GM21619 (cell line): ENCODE data around the gene ICE2.

Experiments used
- ATAC-seq: cut with Tn5 transposase; IDR thresholded peaks from one replicate; pipeline ENCODE4 v1.9.1; 2021; ENCODE audit not compliant: unreplicated experiment

Gene ICE2, protein sequence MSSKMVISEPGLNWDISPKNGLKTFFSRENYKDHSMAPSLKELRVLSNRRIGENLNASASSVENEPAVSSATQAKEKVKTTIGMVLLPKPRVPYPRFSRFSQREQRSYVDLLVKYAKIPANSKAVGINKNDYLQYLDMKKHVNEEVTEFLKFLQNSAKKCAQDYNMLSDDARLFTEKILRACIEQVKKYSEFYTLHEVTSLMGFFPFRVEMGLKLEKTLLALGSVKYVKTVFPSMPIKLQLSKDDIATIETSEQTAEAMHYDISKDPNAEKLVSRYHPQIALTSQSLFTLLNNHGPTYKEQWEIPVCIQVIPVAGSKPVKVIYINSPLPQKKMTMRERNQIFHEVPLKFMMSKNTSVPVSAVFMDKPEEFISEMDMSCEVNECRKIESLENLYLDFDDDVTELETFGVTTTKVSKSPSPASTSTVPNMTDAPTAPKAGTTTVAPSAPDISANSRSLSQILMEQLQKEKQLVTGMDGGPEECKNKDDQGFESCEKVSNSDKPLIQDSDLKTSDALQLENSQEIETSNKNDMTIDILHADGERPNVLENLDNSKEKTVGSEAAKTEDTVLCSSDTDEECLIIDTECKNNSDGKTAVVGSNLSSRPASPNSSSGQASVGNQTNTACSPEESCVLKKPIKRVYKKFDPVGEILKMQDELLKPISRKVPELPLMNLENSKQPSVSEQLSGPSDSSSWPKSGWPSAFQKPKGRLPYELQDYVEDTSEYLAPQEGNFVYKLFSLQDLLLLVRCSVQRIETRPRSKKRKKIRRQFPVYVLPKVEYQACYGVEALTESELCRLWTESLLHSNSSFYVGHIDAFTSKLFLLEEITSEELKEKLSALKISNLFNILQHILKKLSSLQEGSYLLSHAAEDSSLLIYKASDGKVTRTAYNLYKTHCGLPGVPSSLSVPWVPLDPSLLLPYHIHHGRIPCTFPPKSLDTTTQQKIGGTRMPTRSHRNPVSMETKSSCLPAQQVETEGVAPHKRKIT

GRCh38 chr15:60478566-60479360 is at the start of gene ICE2:
TSS of gene ICE2 (minus strand) at chr15:60479142. CDS start at chr15:60477977, 1,165 bp downstream.
- ATAC-seq: peak; percentile 84

DNA sequence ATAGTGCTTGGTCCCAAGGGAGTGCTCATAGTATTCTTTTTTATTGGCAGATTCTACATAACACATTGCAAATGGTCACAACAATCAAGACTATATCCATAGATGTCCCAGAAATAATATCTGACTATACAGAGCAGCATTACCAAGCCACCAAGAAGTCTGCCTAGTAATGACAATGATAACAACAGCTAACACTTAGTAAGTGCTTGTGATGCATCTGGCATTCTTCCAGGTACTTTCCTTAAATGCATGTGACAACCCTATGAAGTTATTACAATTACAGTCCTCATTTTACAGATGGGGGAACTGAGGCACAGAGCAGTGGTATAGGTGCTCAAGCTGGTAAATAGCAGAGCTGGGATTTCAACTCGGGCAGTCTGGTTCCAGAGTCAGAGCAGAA is 49.6 kb upstream of the ICE2 start:
- no peak for ATAC-seq

GRCh38 chr15:60527456-60527855 is 48.5 kb upstream of the ICE2 start:
- ATAC-seq: no peak

- ATAC-seq: no peak
Measured at GRCh38 chr15:60526127-60526616, 47.2 kb upstream of the ICE2 start.

- ATAC-seq: no peak
Measured at GRCh38 chr15:60525341-60526039, 46.5 kb upstream of the ICE2 start.

DNA sequence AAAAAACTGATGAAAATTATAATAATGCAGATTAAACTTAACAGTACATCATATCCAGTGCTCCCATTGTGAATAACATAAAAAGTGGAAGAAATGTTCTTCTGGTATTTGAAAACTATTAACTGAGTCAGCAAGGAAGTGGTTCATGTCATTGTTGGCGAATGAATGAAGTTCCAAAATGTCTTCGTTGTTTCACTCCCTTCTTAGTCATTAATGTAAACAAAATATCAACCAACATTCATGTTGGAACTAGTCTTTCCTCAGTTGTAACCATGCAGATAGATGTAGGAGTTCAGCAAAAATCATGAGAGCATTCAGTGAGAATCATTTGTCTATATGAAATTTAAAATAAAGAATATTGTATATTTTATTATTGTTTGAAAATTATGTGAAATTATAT is 44.1 kb upstream of the ICE2 start:
- ATAC-seq: no peak

DNA sequence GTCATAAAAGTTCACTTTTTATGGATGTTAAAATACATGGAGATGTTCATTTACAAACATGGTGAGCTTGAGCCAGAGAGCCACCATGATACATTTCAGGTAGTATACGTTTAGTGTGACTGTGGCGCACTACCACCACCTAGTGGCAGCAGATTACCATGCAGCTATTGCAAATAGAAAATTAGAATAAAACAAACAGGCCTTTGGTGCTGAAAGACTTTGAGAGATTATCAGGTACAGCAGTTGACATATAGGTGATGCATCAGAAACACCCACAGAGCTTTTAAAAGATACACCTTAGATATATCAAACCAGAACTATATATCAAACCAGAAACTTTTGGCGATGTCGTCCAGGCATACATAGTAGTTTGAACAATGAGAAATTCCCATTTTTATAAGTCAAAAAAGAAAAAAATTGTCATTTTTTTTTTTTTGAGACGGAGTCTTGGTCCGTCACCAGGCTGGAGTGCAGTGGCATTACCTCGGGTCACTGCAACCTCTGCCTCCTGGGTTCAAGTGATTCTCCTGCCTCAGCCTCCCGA is 42.0 kb upstream of the ICE2 start:
- ATAC-seq: no peak

DNA sequence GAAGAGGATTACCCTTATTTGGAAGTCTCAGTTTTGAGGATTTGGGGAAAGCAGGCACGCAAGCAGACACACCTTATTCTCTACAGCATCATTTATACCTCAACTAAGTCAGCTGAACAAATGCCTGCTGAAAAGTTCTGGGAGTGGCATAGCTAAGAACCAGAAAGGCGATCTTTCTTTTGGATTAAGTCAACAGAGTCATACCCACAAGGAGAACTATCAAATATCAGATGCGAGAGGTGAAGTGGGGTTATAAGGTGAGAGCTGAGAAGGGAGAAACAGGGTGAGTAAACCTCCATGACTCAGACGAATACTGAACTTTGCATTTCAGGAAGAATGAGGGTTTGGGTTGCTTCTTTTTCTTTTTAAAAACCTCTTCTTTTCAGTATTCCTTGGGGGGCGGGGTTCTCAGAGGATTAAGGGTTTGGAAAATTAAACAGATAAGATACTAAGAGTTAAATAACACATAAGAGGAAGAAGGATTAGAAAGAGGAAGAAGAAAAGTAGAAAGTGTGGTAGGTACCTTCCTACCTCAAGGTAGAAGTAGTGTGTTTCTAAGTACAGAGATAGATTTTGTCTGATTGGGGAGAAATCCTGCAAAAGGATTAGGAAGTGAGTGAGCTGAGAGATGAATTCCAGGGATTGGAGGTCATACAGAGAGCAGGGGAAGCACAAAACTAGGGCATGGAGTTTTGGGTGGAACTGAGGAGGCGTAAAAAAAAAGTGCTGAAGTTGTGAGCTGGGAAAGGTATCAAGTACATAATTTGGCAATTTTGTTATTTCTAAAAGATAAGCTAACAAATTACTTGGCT is 41.3 kb upstream of the ICE2 start:
- ATAC-seq: peak; percentile 64

GRCh38 chr15:60519218-60519617 is 40.3 kb upstream of the ICE2 start:
- no peak for ATAC-seq

DNA sequence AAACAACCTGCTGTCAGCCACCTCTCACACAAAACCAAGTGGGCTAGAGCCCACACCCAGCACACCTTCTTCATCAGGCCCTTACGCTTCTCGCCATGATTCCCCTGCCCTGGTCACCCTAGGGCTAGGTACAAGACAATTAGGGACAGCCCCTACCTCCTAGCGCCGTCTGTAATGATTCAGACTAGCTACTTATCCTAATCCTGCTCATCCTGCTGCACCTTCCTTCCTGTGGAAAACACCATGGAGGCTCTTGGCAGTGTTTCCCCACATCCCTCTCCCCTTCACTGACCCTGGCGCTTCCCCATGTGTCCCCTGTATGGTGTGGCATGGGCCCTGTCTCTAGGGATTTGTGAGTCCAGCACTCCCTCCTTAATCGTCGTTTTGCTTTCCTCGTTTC is 39.6 kb upstream of the ICE2 start:
- no peak for ATAC-seq

DNA sequence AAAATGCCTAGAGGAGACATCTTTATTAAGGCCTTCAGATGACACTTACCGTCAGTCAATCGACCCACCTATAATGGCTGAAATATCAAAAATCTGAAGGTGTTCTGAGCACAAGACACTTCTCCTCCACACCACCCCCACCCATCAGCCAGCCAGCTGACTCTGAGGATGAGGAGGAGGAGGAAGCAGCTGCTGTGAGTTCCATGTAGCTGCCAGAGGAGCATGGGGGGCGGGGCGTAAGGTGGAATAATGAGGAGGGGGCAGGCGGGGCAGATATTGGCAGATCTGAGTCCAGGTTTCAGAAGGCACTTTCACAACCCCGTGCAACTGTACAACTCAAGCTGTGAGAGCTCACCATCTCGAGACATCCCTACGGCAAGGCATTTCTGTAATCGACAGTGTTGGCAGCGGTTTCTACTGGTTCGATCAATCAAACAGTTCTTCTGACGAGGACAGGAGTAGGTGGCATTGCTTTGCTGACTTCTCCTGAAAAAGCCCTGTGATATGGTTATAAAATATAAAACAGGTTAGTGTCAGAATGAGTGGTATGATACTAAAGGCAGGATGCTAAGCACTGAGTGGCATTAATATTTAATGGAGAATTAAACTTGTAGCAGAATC is 35.4 kb upstream of the ICE2 start:
- ATAC-seq: no peak

DNA sequence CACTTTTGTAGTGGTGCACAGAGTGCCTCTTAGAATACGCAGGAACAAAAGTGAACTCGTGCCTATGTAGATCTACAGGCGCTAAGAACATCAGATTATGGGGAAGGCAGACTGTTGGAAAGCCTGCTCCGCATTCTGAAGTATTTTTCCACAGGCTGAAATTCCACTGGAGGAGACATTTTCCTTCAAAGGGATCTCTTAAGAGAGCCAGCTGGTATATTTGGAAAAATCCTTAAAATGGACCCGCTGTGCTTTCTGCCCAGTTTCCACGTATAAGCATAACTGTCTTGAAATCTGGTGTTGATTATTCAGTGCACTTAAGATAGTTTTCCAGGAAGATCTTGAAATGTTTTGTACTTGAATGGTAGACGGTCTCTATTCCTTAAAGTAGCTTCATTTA is 34.7 kb upstream of the ICE2 start:
- no peak for ATAC-seq

- no peak for ATAC-seq
Measured at GRCh38 chr15:60512937-60513336, 34.0 kb upstream of the ICE2 start.

GRCh38 chr15:60511351-60512031 is 32.5 kb upstream of the ICE2 start:
- no peak for ATAC-seq

- ATAC-seq: no peak
Measured at GRCh38 chr15:60510006-60510405, 31.1 kb upstream of the ICE2 start.

DNA sequence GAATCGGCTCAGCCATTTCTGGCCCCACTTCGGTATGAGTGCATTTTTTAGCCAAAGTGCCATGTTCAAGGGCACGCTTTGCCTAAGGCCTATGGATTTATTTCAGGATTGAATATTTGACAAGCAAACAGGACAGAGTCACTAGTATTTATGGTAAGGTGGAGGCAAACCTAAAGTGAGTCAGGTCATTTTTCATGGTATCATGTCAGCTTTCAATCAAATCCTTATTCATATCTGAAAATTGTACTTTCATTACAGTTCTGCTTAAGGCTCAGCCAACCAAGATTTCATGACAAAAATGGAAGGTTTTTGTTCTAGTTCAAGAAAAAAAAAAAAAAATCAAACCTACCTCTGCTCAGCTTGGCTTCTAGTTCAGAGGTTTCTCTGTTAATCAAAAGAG is 30.5 kb upstream of the ICE2 start:
- ATAC-seq: no peak

DNA sequence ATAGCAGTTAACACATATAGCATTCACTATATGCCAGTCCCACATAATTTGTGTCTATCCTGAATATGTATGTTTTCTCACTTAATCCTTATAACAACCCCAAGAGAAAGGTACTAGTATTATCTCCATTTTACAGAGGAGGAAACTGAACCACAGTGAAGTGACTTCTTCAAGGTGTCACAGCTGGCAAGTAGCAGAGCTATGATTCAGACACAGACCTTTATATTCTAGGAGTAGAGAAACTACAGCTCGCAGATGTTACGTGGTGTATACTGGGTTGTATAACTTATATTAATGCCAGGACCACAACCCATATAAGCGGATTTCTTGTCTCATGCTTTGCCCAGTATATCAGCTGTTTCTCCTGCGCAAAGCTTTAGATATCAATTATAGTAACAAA is 29.5 kb upstream of the ICE2 start:
- no peak for ATAC-seq
